OCI-LY3 (cell line): ENCODE data around the gene RIMKLA.

Source experiments
- CTCF ChIP-seq: fragments of 200-600, 300-600 bp; sonication (generic); IDR thresholded peaks from 2 replicates; pipeline ENCODE4 v1.5.1; 2014; ENCODE audit warnings: antibody characterized with exemption, low read length, low read depth
- EZH2phosphoT487 ChIP-seq: fragments of 200-600 bp; shearing (Covaris generic); IDR thresholded peaks from 2 replicates; pipeline ENCODE4 v1.6.1; 2018; ENCODE audit warnings: antibody characterized with exemption, mixed run types, low read depth

- no peak for TF ChIP-seq CTCF
- no peak for TF ChIP-seq EZH2phosphoT487
Observed at GRCh38 chr1:42333662-42334239, 46.8 kb upstream of the RIMKLA start.
